ENCODE measurements around the gene UBE2K.
A peak's percentile ranks its signal among the peaks of the same experiment; 100 is the strongest.
"Not testable (repeated sequence)": the region's sequence is repeated elsewhere in the genome, so short reads cannot be mapped to it uniquely, and the experiment has no call there.

Gene UBE2K

GRCh38 chr4:39813033-39813432, 115.1 kb downstream of the UBE2K start:
- not testable (repeated sequence) for DNase-seq

DNA sequence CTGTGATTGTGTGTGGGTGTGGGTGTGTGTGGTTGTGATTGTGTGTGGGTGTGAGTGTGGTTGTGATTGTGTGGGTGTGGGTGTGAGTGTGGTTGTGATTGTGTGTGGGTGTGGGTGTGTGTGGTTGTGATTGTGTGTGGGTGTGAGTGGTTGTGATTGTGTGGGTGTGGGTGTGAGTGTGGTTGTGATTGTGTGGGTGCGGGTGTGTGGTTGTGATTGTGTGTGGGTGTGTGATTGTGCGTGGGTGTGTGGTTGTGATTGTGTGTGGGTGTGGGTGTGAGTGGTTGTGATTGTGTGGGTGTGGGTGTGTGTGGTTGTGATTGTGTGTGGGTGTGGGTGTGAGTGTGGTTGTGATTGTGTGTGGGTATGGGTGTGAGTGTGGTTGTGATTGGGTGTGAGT, 115.8 kb downstream of the UBE2K start:
- not testable (repeated sequence) for DNase-seq

GRCh38 chr4:39814403-39815185, 116.7 kb downstream of the UBE2K start:
- DNase-seq = no peak

GRCh38 chr4:39818646-39819045, 120.7 kb downstream of the UBE2K start:
- DNase-seq = no peak

- DNase-seq = peak; percentile 34
Measured at GRCh38 chr4:39820186-39820585, 122.2 kb downstream of the UBE2K start.

DNA sequence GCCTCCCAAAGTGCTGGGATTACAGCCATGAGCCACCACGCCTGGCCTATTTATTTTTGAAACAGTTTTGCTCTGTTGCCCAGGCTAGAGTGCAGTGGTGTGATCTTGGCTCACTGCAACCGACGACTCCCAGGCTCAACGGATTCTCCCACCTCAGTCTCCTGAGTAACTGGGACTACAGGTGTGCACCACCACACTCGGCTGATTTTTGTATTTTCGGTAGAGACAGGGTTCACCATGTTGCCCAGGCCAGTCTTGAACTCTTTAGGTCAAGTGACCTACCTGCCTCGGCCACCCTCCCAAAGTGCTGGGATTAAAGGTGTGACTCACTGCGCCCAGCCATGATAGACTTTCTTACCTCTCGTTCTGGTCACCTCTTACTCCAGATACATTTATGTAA, 124.0 kb downstream of the UBE2K start:
- DNase-seq = no peak

- no peak for DNase-seq
Measured at GRCh38 chr4:39822662-39823061, 124.7 kb downstream of the UBE2K start.

GRCh38 chr4:39823191-39823590, 125.3 kb downstream of the UBE2K start:
- no peak for DNase-seq

- no peak for DNase-seq
Measured at GRCh38 chr4:39825090-39825489, 127.2 kb downstream of the UBE2K start.

- no peak for DNase-seq
Measured at GRCh38 chr4:39825741-39826231, 127.8 kb downstream of the UBE2K start.

Measured in hematopoietic multipotent progenitor cell treated with erythropoietin and hydrocortisone succinate and interleukin-3 and kit ligand, for 8 days (in vitro differentiated cells).